Caco-2 (cell line): Measurements from ENCODE around the gene MTHFD1. TPM values are rescaled to one million over a fixed set of nuclear protein-coding genes. Genes with fewer than 3 reads are reported as not detected.

Experiments
- BruUV-seq: library from RNA; stranded (reverse); fragments of 400-500 nt; replicated peaks from 2 replicates; lab custom pipeline; 2021; lab: Mats Ljungman, UMichigan
- CTCF ChIA-PET: fragments of 300-600 bp; sonication (Branson Sonifier 250); formaldehyde crosslinking; loops from one replicate; lab custom pipeline; 2022; ENCODE audit warnings: antibody characterized with exemption; lab: Charles Lee
- POLR2A ChIA-PET: fragments of 300-600 bp; sonication (Branson Sonifier 250); formaldehyde crosslinking; loops from one replicate; lab custom pipeline; 2022; ENCODE audit warnings: antibody characterized with exemption; lab: Charles Lee
- DNase-seq, 2 experiments: peaks; one replicate each; pipeline versions ENCODE4 v3.0.0 to v3.0.0-alpha.2; 2020 to 2022
- H3K27me3 ChIP-seq: replicated peaks from 2 replicates; pipeline ENCODE4 v1.6.0; 2011; ENCODE audit warnings: low read length; ENCODE audit not compliant: control insufficient read depth, insufficient read depth
- H3K36me3 ChIP-seq: 2 replicates; pipeline ENCODE4 v1.5.1; 2011; ENCODE audit warnings: low read length; ENCODE audit not compliant: control insufficient read depth, insufficient read depth
- H3K4me1 ChIP-seq: fragments of 250-450 bp; sonication (Bioruptor Pico); 2 replicates; pipeline ENCODE4 v1.5.1; 2020; ENCODE audit warnings: mild to moderate bottlenecking
- H3K4me3 ChIP-seq: 2 replicates; pipeline ENCODE4 v1.5.1; 2011; ENCODE audit warnings: low read depth, mild to moderate bottlenecking, control low read depth, low read length
- H3K9me3 ChIP-seq: fragments of 250-450 bp; sonication (Bioruptor Pico); 2 replicates; pipeline ENCODE4 v1.5.1; 2020; ENCODE audit warnings: mild to moderate bottlenecking, moderate library complexity
- H3K27ac Mint-ChIP-seq: one replicate; pipeline ENCODE4 v1.8.0; 2022; ENCODE audit warnings: mixed read lengths; ENCODE audit not compliant: unreplicated experiment
- H3K27me3 Mint-ChIP-seq: one replicate; pipeline ENCODE4 v1.8.0; 2022; ENCODE audit warnings: mixed read lengths; ENCODE audit not compliant: insufficient read depth, unreplicated experiment
- H3K36me3 Mint-ChIP-seq: one replicate; pipeline ENCODE4 v1.8.0; 2022; ENCODE audit warnings: mild to moderate bottlenecking, mixed read lengths; ENCODE audit not compliant: insufficient read depth, unreplicated experiment
- H3K4me1 Mint-ChIP-seq: one replicate; pipeline ENCODE4 v1.8.0; 2022; ENCODE audit warnings: low read depth, mixed read lengths; ENCODE audit not compliant: unreplicated experiment
- H3K4me3 Mint-ChIP-seq: one replicate; pipeline ENCODE4 v1.8.0; 2022; ENCODE audit warnings: mild to moderate bottlenecking, moderate library complexity, mixed read lengths; ENCODE audit not compliant: unreplicated experiment
- H3K9me3 Mint-ChIP-seq: one replicate; pipeline ENCODE4 v1.8.0; 2022; ENCODE audit warnings: mixed read lengths; ENCODE audit not compliant: unreplicated experiment
- intact Hi-C: fragments of 100-400 bp; cut with micrococcal nuclease; formaldehyde crosslinking; loops from one replicate; pipeline ENCODE4 v1.10.0; 2022; ENCODE audit not compliant: unreplicated experiment
- total RNA-seq: library from RNA; stranded (reverse); gene quantifications from 2 replicates; pipeline ENCODE4 v1.2.3, GENCODE V29; 2022
- TF ChIP-seq, protein P1 (sequence below), 2 experiments: fragments of 200-600 bp in 1 of 2; IDR thresholded peaks; 1 replicate in 1 of 2; 2 replicates in 1 of 2; pipeline versions ENCODE4 v1.5.1 to v1.8.0; 2011 to 2022; ENCODE audit warnings: antibody characterized with exemption in 1 of 2, control low read depth in 1 of 2, inconsistent platforms in 1 of 2, low read depth in 1 of 2, low read length in 1 of 2, mild to moderate bottlenecking in 1 of 2, moderate library complexity in 1 of 2; ENCODE audit not compliant: insufficient read depth in 1 of 2, severe bottlenecking in 1 of 2, unreplicated experiment in 1 of 2

The MTHFD1 gene
- total RNA-seq, 1 experiment from 2014 or later, result 180 TPM

DNA sequence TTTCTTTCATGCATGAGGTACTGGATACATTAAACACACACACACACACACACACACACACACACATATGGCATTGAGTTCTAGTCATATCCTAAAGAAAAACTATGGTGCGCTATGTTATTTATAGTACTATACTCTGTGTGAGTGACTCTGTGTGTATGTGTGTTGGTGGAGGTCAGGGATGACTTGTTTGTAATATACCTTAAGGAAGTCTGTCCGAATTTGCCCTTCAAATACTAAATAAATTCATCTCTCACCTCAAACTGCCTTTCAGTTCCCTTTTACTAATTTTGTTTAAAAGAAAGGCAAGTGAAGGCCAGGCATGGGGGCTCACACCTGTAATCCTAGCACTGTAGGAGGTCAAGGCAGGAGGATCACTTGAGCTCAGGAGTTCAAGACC, 75.0 kb downstream of the MTHFD1 start:
- CTCF ChIA-PET, result interaction anchor here (0.6 to 1.8 kb wide), 3 partner anchors 22 to 119 kb away, joined by 3 to 6 read pairs (median 3); no protein-coding TSS in a partner anchor
- no TSS peak for BruUV-seq

GRCh38 chr14:64463873-64464272, 75.7 kb downstream of the MTHFD1 start:
- TF ChIP-seq, protein P1, sequence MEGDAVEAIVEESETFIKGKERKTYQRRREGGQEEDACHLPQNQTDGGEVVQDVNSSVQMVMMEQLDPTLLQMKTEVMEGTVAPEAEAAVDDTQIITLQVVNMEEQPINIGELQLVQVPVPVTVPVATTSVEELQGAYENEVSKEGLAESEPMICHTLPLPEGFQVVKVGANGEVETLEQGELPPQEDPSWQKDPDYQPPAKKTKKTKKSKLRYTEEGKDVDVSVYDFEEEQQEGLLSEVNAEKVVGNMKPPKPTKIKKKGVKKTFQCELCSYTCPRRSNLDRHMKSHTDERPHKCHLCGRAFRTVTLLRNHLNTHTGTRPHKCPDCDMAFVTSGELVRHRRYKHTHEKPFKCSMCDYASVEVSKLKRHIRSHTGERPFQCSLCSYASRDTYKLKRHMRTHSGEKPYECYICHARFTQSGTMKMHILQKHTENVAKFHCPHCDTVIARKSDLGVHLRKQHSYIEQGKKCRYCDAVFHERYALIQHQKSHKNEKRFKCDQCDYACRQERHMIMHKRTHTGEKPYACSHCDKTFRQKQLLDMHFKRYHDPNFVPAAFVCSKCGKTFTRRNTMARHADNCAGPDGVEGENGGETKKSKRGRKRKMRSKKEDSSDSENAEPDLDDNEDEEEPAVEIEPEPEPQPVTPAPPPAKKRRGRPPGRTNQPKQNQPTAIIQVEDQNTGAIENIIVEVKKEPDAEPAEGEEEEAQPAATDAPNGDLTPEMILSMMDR (IDR thresholded peaks at IDR 0.05; ENCODE audit: insufficient read depth in 1 of 2, low read depth in 1 of 2, low read length in 1 of 2, severe bottlenecking in 1 of 2, unreplicated experiment in 1 of 2), result no peak
- H3K36me3 ChIP-seq, result no peaks in the 10 kb centered on the region
- CTCF ChIA-PET, result interaction anchor here (1.4 to 1.8 kb wide), 2 partner anchors 34 to 428 kb away, joined by 3 to 6 read pairs; no protein-coding TSS in a partner anchor
- Mint-ChIP-seq H3K27me3 (no peaks in the 10 kb centered on the region), H3K36me3 (peaks cover 50% of the 10 kb centered on the region), H3K27ac (peak overlapping the region; percentile 65), H3K4me3 (no peak overlapping the region), H3K4me1 (peaks cover 10% of the 10 kb centered on the region), H3K9me3 (no peaks in the 10 kb centered on the region)
- no peaks in the 10 kb centered on the region for H3K27me3 ChIP-seq
- no peak for DNase-seq
- intact Hi-C loops, result loop anchor here (2.0 kb wide), 1 partner anchor 25 kb away; no protein-coding TSS in a partner anchor
- H3K4me3 ChIP-seq, result no peak overlapping the region
- no peaks in the 10 kb centered on the region for H3K9me3 ChIP-seq
- peaks cover 30% of the 10 kb centered on the region for H3K4me1 ChIP-seq
- BruUV-seq, result no TSS peak
- POLR2A ChIA-PET, result no interaction called here

More for the DNA sequence above, 75.0 kb downstream of the MTHFD1 start:
- Histone ChIP-seq H3K4me3 (no peak overlapping the region), H3K27me3 (no peaks in the 10 kb centered on the region), H3K9me3 (no peaks in the 10 kb centered on the region), H3K4me1 (peaks cover 24% of the 10 kb centered on the region), H3K36me3 (no peaks in the 10 kb centered on the region)
- Mint-ChIP-seq H3K4me1 (peaks cover 7% of the 10 kb centered on the region), H3K36me3 (peaks cover 50% of the 10 kb centered on the region), H3K4me3 (no peak overlapping the region), H3K27ac (no peak overlapping the region), H3K27me3 (no peaks in the 10 kb centered on the region), H3K9me3 (no peaks in the 10 kb centered on the region)
- intact Hi-C loops, result no loop called here
- TF ChIP-seq, protein P1 (IDR thresholded peaks at IDR 0.05; ENCODE audit: insufficient read depth in 1 of 2, low read depth in 1 of 2, low read length in 1 of 2, severe bottlenecking in 1 of 2, unreplicated experiment in 1 of 2), result no peak
- POLR2A ChIA-PET, result interaction anchor here (0.6 to 1.0 kb wide), 2 partner anchors 40 to 75 kb away, joined by 4 to 5 read pairs; no protein-coding TSS in a partner anchor
- DNase-seq, result no peak

GRCh38 chr14:64464651-64465050, 76.5 kb downstream of the MTHFD1 start:
- Histone ChIP-seq H3K4me3 (peak overlapping the region; percentile 70), H3K36me3 (no peaks in the 10 kb centered on the region), H3K27me3 (no peaks in the 10 kb centered on the region), H3K9me3 (no peaks in the 10 kb centered on the region), H3K4me1 (peaks cover 30% of the 10 kb centered on the region)
- DNase-seq, result peak; percentile 44 to 46
- intact Hi-C loops, result loop anchor here (1.0 to 5.0 kb wide), 3 partner anchors 26 to 127 kb away; partner anchors contain the start of gene ZBTB25
- TF ChIP-seq, protein P1 (IDR thresholded peaks at IDR 0.05; ENCODE audit: insufficient read depth in 1 of 2, low read depth in 1 of 2, low read length in 1 of 2, severe bottlenecking in 1 of 2, unreplicated experiment in 1 of 2), result no peak
- Mint-ChIP-seq H3K9me3 (no peaks in the 10 kb centered on the region), H3K4me3 (peak overlapping the region; percentile 96), H3K36me3 (peaks cover 42% of the 10 kb centered on the region), H3K27ac (peak overlapping the region; percentile 65), H3K4me1 (peaks cover 10% of the 10 kb centered on the region), H3K27me3 (no peaks in the 10 kb centered on the region)
- TSS peak; percentile 74 for BruUV-seq
- CTCF ChIA-PET, result interaction anchor here (1.4 to 1.8 kb wide), 2 partner anchors 35 to 427 kb away, joined by 3 to 6 read pairs; no protein-coding TSS in a partner anchor
- POLR2A ChIA-PET, result interaction anchor here (0.6 kb wide), 1 partner anchor 18 kb away, joined by 3 read pairs; no protein-coding TSS in a partner anchor
